H1 (cell line): ENCODE data around the gene C15orf61. TPM values are rescaled to one million over a fixed set of nuclear protein-coding genes. Genes with fewer than 3 reads are reported as not detected.

ENCODE experiments used
- ATF3 ChIP-seq: IDR thresholded peaks from 2 replicates; pipeline ENCODE4 v1.6.1; 2011; ENCODE audit warnings: low read depth, mild to moderate bottlenecking, low read length; ENCODE audit not compliant: insufficient read depth
- polyA plus RNA-seq, 7 experiments: library from polyadenylated mRNA; depleted of rRNA in 3 of 7; stranded (reverse) in 5 of 7; unstranded in 2 of 7; fragments of >200 nt in 5 of 7; fragments of 200-250 nt in 2 of 7; gene quantifications; 1 replicate in 5 of 7; 2 replicates in 1 of 7; 4 replicates in 1 of 7; pipeline versions ENCODE4 v1.2.1 to v1.2.3, GENCODE V29; 2011 to 2013; ENCODE audit warnings: missing spikeins in 2 of 7, mixed read lengths in 2 of 7
- total RNA-seq: library from RNA; stranded (reverse); fragmentation: NEBNext Ultra II Directional; extraction: Animal tissue kit (Norgen Biotek cat#: 25700); gene quantifications from 2 replicates; pipeline ENCODE4 v1.2.1, GENCODE V29; 2021

Gene C15orf61
- total and polyA plus RNA-seq, 2 of the 8 experiments (the other 6 are each of a cell fraction or from before 2014, with no cell fraction given): 1.7 to 2.0 TPM

GRCh38 chr15:67533873-67534272, 12.9 kb downstream of the C15orf61 start (continued):
- TF ChIP-seq ATF3: no peak
